H1 (cell line): ENCODE data around the gene MVP. TPM values are rescaled to one million over a fixed set of nuclear protein-coding genes. Genes with fewer than 3 reads are reported as not detected.

Source experiments
- CTCF ChIA-PET: fragments of 300-600 bp; sonication (Branson Sonifier 250); formaldehyde crosslinking; loops from one replicate; lab custom pipeline; 2021; ENCODE audit not compliant: partially characterized antibody; lab: Charles Lee
- POLR2A ChIA-PET: fragments of 300-600 bp; sonication (Branson Sonifier 250); formaldehyde crosslinking; loops from one replicate; lab custom pipeline; 2021; ENCODE audit warnings: inconsistent platforms; ENCODE audit not compliant: partially characterized antibody; lab: Charles Lee
- DNase-seq, 2 experiments: peaks; one replicate each; pipeline versions ENCODE4 v3.0.0 to v3.0.0-alpha.2; 2010 to 2022; ENCODE audit warnings: low spot score in 2 of 2, low read depth in 1 of 2, mixed read lengths in 1 of 2
- FAIRE-seq: peaks from 2 replicates; lab custom pipeline; 2011; peaks lifted over from hg19 to GRCh38; lab: Jason Lieb, UNC
- H2AFZ ChIP-seq: 2 replicates; pipeline ENCODE4 v1.8.1; 2012; ENCODE audit warnings: low read length, inconsistent platforms
- H2AK5ac ChIP-seq: 2 replicates; pipeline ENCODE4 v1.6.1; 2013; ENCODE audit warnings: low read depth, low read length
- H2BK120ac ChIP-seq: replicated peaks from 2 replicates; pipeline ENCODE3; 2013; ENCODE audit warnings: low read depth, low read length, inconsistent platforms
- H2BK12ac ChIP-seq: 2 replicates; pipeline ENCODE4 v1.6.1; 2013; ENCODE audit warnings: low read depth, low read length
- H2BK15ac ChIP-seq: 2 replicates; pipeline ENCODE4 v1.6.1; 2013; ENCODE audit warnings: low read length
- H2BK20ac ChIP-seq: 2 replicates; pipeline ENCODE4 v1.6.1; 2013; ENCODE audit warnings: low read length
- H2BK5ac ChIP-seq: 2 replicates; pipeline ENCODE4 v1.6.1; 2013; ENCODE audit warnings: low read depth, low read length
- H3K14ac ChIP-seq: 2 replicates; pipeline ENCODE4 v1.6.1; 2013; ENCODE audit warnings: inconsistent platforms; ENCODE audit not compliant: insufficient read length
- H3K18ac ChIP-seq: 2 replicates; pipeline ENCODE4 v1.6.1; 2013; ENCODE audit warnings: low read length; ENCODE audit errors: extremely low read depth
- H3K23ac ChIP-seq: 2 replicates; pipeline ENCODE4 v1.6.1; 2013; ENCODE audit warnings: inconsistent platforms; ENCODE audit not compliant: insufficient read length
- H3K23me2 ChIP-seq: 2 replicates; pipeline ENCODE4 v1.6.1; 2013; ENCODE audit warnings: low read depth, low read length
- H3K27ac ChIP-seq: 2 replicates; pipeline ENCODE4 v1.6.1; 2011; ENCODE audit warnings: low read depth, low read length, inconsistent platforms
- H3K27me3 ChIP-seq, 4 experiments: replicated peaks in 1 of 4; 1 replicate in 1 of 4; 2 replicates in 3 of 4; pipeline versions ENCODE4 v1.6.1 to v1.8.1; 2011 to 2013; ENCODE audit warnings: low read length in 3 of 4, mild to moderate bottlenecking in 3 of 4, inconsistent platforms in 2 of 4, mixed read lengths in 2 of 4, moderate library complexity in 1 of 4; ENCODE audit not compliant: control insufficient read depth in 3 of 4, insufficient read depth in 3 of 4; ENCODE audit errors: extremely low read depth in 1 of 4
- H3K36me3 ChIP-seq, 4 experiments: 2 replicates each; pipeline versions ENCODE4 v1.6.1 to v1.8.1; 2011 to 2013; ENCODE audit warnings: mild to moderate bottlenecking in 4 of 4, low read length in 3 of 4, moderate library complexity in 2 of 4, control low read depth in 1 of 4, inconsistent platforms in 1 of 4; ENCODE audit not compliant: insufficient read depth in 4 of 4, control insufficient read depth in 2 of 4
- H3K4ac ChIP-seq: replicated peaks from 2 replicates; pipeline ENCODE3; 2013; ENCODE audit warnings: low read length, low read depth, mixed read lengths, inconsistent platforms; ENCODE audit not compliant: insufficient read length
- H3K4me1 ChIP-seq, 4 experiments: replicated peaks in 1 of 4; 1 replicate in 1 of 4; 2 replicates in 3 of 4; pipeline versions ENCODE4 v1.6.1 to v1.8.1; 2011 to 2013; ENCODE audit warnings: low read length in 3 of 4, inconsistent platforms in 2 of 4, mixed read lengths in 1 of 4; ENCODE audit not compliant: insufficient read depth in 4 of 4, control insufficient read depth in 3 of 4
- H3K4me2 ChIP-seq, 2 experiments: 2 replicates each; pipeline versions ENCODE4 v1.6.1 to v1.8.1; 2011 to 2013; ENCODE audit warnings: low read depth in 2 of 2, low read length in 2 of 2, control low read depth in 1 of 2, inconsistent platforms in 1 of 2, mild to moderate bottlenecking in 1 of 2; ENCODE audit not compliant: insufficient read depth in 1 of 2
- H3K4me3 ChIP-seq, 4 experiments: fragments of 200-600, 300-600 bp in 1 of 4; sonication (generic), shearing (Covaris generic), sonication (Bioruptor Twin) in 1 of 4; 2 replicates each; pipeline versions ENCODE4 v1.5.1 to v1.8.1; 2011 to 2016; ENCODE audit warnings: low read length in 4 of 4, low read depth in 3 of 4, control low read depth in 2 of 4, inconsistent platforms in 2 of 4, mild to moderate bottlenecking in 2 of 4, mixed read lengths in 1 of 4, moderate library complexity in 1 of 4; ENCODE audit not compliant: insufficient read depth in 2 of 4; ENCODE audit errors: extremely low read depth in 1 of 4
- H3K56ac ChIP-seq: replicated peaks from 2 replicates; pipeline ENCODE3; 2013; ENCODE audit warnings: low read depth, mild to moderate bottlenecking, mixed read lengths, low read length, inconsistent platforms; ENCODE audit not compliant: insufficient read length
- H3K79me1 ChIP-seq: 2 replicates; pipeline ENCODE4 v1.6.1; 2013; ENCODE audit warnings: low read depth, low read length, control low read depth
- H3K79me2 ChIP-seq, 2 experiments: 2 replicates each; pipeline versions ENCODE4 v1.6.1 to v1.8.1; 2012 to 2013; ENCODE audit warnings: low read length in 2 of 2, mild to moderate bottlenecking in 2 of 2, inconsistent platforms in 1 of 2; ENCODE audit not compliant: insufficient read depth in 2 of 2, control insufficient read depth in 1 of 2
- H3K9ac ChIP-seq, 4 experiments: replicated peaks in 1 of 4; 1 replicate in 1 of 4; 2 replicates in 3 of 4; pipeline versions ENCODE4 v1.6.1 to v1.8.1; 2011 to 2013; ENCODE audit warnings: low read depth in 3 of 4, low read length in 3 of 4, control low read depth in 2 of 4, mild to moderate bottlenecking in 2 of 4, moderate library complexity in 2 of 4, inconsistent platforms in 1 of 4; ENCODE audit errors: extremely low read depth in 1 of 4
- H3K9me3 ChIP-seq, 2 experiments: 2 replicates each; pipeline versions ENCODE4 v1.6.1 to v1.8.1; 2012 to 2013; ENCODE audit warnings: mild to moderate bottlenecking in 2 of 2, moderate library complexity in 2 of 2, control low read depth in 1 of 2, inconsistent platforms in 1 of 2, low read depth in 1 of 2, low read length in 1 of 2, mixed read lengths in 1 of 2; ENCODE audit not compliant: insufficient read depth in 2 of 2
- H4K20me1 ChIP-seq, 2 experiments: replicated peaks in 1 of 2; 2 replicates each; pipeline versions ENCODE3 to v1.8.1; 2011 to 2013; ENCODE audit warnings: inconsistent platforms in 2 of 2, low read length in 2 of 2, mild to moderate bottlenecking in 1 of 2; ENCODE audit not compliant: insufficient read depth in 2 of 2, control insufficient read depth in 1 of 2
- H4K5ac ChIP-seq: 2 replicates; pipeline ENCODE4 v1.6.1; 2013; ENCODE audit warnings: low read length, low read depth, mixed read lengths, inconsistent platforms; ENCODE audit not compliant: insufficient read length
- H4K8ac ChIP-seq: 2 replicates; pipeline ENCODE4 v1.8.0; 2013; ENCODE audit warnings: mild to moderate bottlenecking, moderate library complexity, low read length, inconsistent platforms; ENCODE audit not compliant: insufficient read depth; ENCODE audit errors: extremely low read depth
- H4K91ac ChIP-seq: replicated peaks from 2 replicates; pipeline ENCODE3; 2013; ENCODE audit warnings: low read length, mixed read lengths, inconsistent platforms; ENCODE audit not compliant: insufficient read length
- ASH2L ChIP-seq: fragments of 200-600, 300-600 bp; sonication (generic); IDR thresholded peaks from one replicate; pipeline ENCODE4 v1.7.1; 2017; ENCODE audit warnings: low read length
- BCL11A ChIP-seq, 2 experiments: IDR thresholded peaks; one replicate each; pipeline ENCODE4 v1.6.1; 2011; ENCODE audit warnings: low read depth in 2 of 2, low read length in 2 of 2, mild to moderate bottlenecking in 2 of 2
- CHD1 ChIP-seq: IDR thresholded peaks from 2 replicates; pipeline ENCODE4 v1.6.1; 2012; ENCODE audit warnings: low read depth, low read length, improper control_type of control experiment
- CREB1 ChIP-seq: IDR thresholded peaks from 2 replicates; pipeline ENCODE4 v1.6.1; 2012; ENCODE audit warnings: inconsistent platforms
- NANOG ChIP-seq: IDR thresholded peaks from 2 replicates; pipeline ENCODE4 v1.6.1; 2011; ENCODE audit warnings: low read length, low read depth, mild to moderate bottlenecking, inconsistent platforms; ENCODE audit not compliant: insufficient read depth, poor library complexity, severe bottlenecking
- POU5F1 ChIP-seq: IDR thresholded peaks from 2 replicates; pipeline ENCODE4 v1.6.1; 2011; ENCODE audit warnings: low read depth, mild to moderate bottlenecking, low read length, moderate library complexity
- RXRA ChIP-seq: IDR thresholded peaks from 2 replicates; pipeline ENCODE4 v1.6.1; 2011; ENCODE audit warnings: low read depth, mild to moderate bottlenecking, low read length, moderate library complexity; ENCODE audit not compliant: insufficient read depth
- SIN3A ChIP-seq, 2 experiments: IDR thresholded peaks in 1 of 2; conservative IDR thresholded peaks in 1 of 2; 2 replicates each; pipeline ENCODE4 v1.6.1; 2011 to 2012; ENCODE audit warnings: low read length in 2 of 2, improper control_type of control experiment in 1 of 2, low read depth in 1 of 2, mild to moderate bottlenecking in 1 of 2
- TBP ChIP-seq: IDR thresholded peaks from 2 replicates; pipeline ENCODE4 v1.6.1; 2011; ENCODE audit warnings: low read depth, low read length, improper control_type of control experiment
- ZNF274 ChIP-seq: IDR thresholded peaks from 2 replicates; pipeline ENCODE4 v1.7.0; 2012; ENCODE audit warnings: low read length, borderline replicate concordance; ENCODE audit errors: extremely low read depth
- WGBS, 2 experiments: shearing (Covaris generic) in 1 of 2; methylation state at CpG; one replicate each; pipeline versions ENCODE4 v1.1.6 to v1.1.7; 2013 to 2015; ENCODE audit warnings: low lambda C conversion rate in 2 of 2, mixed read lengths in 2 of 2, inconsistent platforms in 1 of 2, low coverage in 1 of 2, missing lambda C conversion rate in 1 of 2; ENCODE audit not compliant: insufficient replicate concordance in 2 of 2, insufficient coverage in 1 of 2, insufficient read length in 1 of 2; ENCODE audit errors: extremely low coverage in 1 of 2, missing lambda C conversion rate in 1 of 2; 5-methylcytosine and 5-hydroxymethylcytosine counted together
- polyA plus RNA-seq, 7 experiments: library from polyadenylated mRNA; depleted of rRNA in 3 of 7; stranded (reverse) in 5 of 7; unstranded in 2 of 7; fragments of >200 nt in 5 of 7; fragments of 200-250 nt in 2 of 7; gene quantifications; 1 replicate in 5 of 7; 2 replicates in 1 of 7; 4 replicates in 1 of 7; pipeline versions ENCODE4 v1.2.1 to v1.2.3, GENCODE V29; 2011 to 2013; ENCODE audit warnings: missing spikeins in 2 of 7, mixed read lengths in 2 of 7
- total RNA-seq: library from RNA; stranded (reverse); fragmentation: NEBNext Ultra II Directional; extraction: Animal tissue kit (Norgen Biotek cat#: 25700); gene quantifications from 2 replicates; pipeline ENCODE4 v1.2.1, GENCODE V29; 2021

Gene MVP
- total and polyA plus RNA-seq, 2 of the 8 experiments (the other 6 are each of a cell fraction or from before 2014, with no cell fraction given) = 1.9 TPM

GRCh38 chr16:29840240-29840639 is 20.0 kb downstream of the MVP start:
- H3K9me3 ChIP-seq = no peaks in the 10 kb centered on the region
- H3K18ac ChIP-seq = no peak overlapping the region
- H3K27me3 ChIP-seq = no peaks in the 10 kb centered on the region
- FAIRE-seq = no peak
- H4K8ac ChIP-seq = no peak overlapping the region
- no peak overlapping the region for H4K91ac ChIP-seq
- no peaks in the 10 kb centered on the region; a peak in 1 of 7 replicates for H3K4me1 ChIP-seq
- H3K27ac ChIP-seq = no peak overlapping the region
- H3K79me2 ChIP-seq = no peaks in the 10 kb centered on the region
- no peak overlapping the region for H3K4ac ChIP-seq
- H2BK5ac ChIP-seq = no peak overlapping the region
- no peak overlapping the region for H2AK5ac ChIP-seq
- H3K4me2 ChIP-seq = no peak overlapping the region
- no peak overlapping the region; the same call in 1 of the 2 replicates for H2BK12ac ChIP-seq
- no peak overlapping the region for H2BK20ac ChIP-seq
- 89% methylated on average over 10 of the region's 10 CpGs; no CpG with 5 or more reads in 1 of the 2 experiments for WGBS, 2 experiments
- CTCF ChIA-PET = interaction anchor here (1.1 to 4.2 kb wide), 5 partner anchors 10 to 191 kb away, joined by 3 to 28 read pairs (median 4); partner anchors contain the start of genes MAZ and TLCD3B
- H3K9ac ChIP-seq = peak overlapping the region in 1 of 4 experiments; percentile 32; a peak in 1 of 7 replicates
- no peaks in the 10 kb centered on the region for H3K79me1 ChIP-seq
- no peak overlapping the region for H2BK120ac ChIP-seq
- H2BK15ac ChIP-seq = no peak overlapping the region
- no peak for TF ChIP-seq POU5F1
- no peak for TF ChIP-seq BCL11A (IDR thresholded peaks at IDR 0.05; ENCODE audit: low read depth in 2 of 2, low read length in 2 of 2)
- TF ChIP-seq TBP = no peak
- TF ChIP-seq CHD1 = no peak
- no peak for TF ChIP-seq RXRA
- TF ChIP-seq ZNF274 = no peak
- TF ChIP-seq CREB1 = no peak
- no peak for TF ChIP-seq NANOG
- no peak for TF ChIP-seq ASH2L
- no peak for TF ChIP-seq SIN3A (conservative IDR thresholded peaks at IDR 0.05 in 1 of 2, IDR thresholded peaks at IDR 0.05 in 1 of 2; ENCODE audit: low read depth in 1 of 2, low read length in 2 of 2)
- H3K56ac ChIP-seq = no peak overlapping the region
- H4K20me1 ChIP-seq = no peaks in the 10 kb centered on the region
- no peak for DNase-seq
- no peak overlapping the region for H3K4me3 ChIP-seq
- no peaks in the 10 kb centered on the region for H3K23me2 ChIP-seq
- POLR2A ChIA-PET = interaction anchor here (0.6 to 12.7 kb wide), 3 partner anchors 15 to 140 kb away, joined by 3 to 167 read pairs (median 3); partner anchors contain the start of genes MVP and PAGR1
- H3K23ac ChIP-seq = no peak overlapping the region
- no peak overlapping the region for H2AFZ ChIP-seq
- H4K5ac ChIP-seq = no peak overlapping the region
- H3K14ac ChIP-seq = no peak overlapping the region
- H3K36me3 ChIP-seq = no peaks in the 10 kb centered on the region
